ENCODE measurements around the gene KLHL29. TPM values are rescaled to one million over a fixed set of nuclear protein-coding genes. Genes with fewer than 3 reads are reported as not detected.

KLHL29 gene
- total and polyA plus RNA-seq, 10 of the 15 experiments (the other 5 are each of a cell fraction or from before 2014, with no cell fraction given): 1.4 to 19.5 (median 6.1) TPM

DNA sequence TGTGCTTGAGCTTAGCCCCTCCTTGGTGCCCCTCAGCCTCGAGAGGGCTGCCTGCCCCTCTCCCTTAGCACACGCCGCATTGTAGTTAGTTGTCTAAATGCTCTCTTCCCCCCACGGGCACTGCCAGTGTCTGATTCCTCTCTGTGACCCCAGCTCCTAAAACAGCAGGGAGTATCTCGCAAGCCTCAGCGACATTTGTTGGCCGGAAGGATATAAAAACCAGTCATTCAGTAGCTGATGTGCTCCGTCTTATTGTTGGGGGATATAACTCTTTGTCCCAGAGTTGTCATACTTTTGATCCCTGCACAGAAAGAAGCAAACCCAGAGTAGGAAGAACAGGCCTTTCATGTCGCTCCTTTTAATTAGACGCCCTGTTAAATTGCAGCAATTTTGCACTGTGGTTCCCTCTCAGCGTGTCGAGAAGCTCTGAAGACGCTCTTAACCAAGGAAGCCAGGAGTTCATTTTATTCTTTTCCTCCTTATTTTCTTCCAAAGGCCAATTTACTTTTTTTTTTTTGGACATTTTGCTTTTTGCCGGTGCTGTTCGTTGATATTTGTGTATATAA lies 201.8 kb downstream of the KLHL29 start:
- TF ChIP-seq SP1 (IDR thresholded peaks at IDR 0.05; ENCODE audit: low read depth, low read length) (no peak), NR2C1 (IDR thresholded peaks at IDR 0.05) (no peak), CREM (IDR thresholded peaks at IDR 0.05; ENCODE audit: low read depth) (no peak), DPF2 (IDR thresholded peaks at IDR 0.05) (no peak), SMAD1 (IDR thresholded peaks at IDR 0.05; ENCODE audit: low read depth, partially characterized antibody) (no peak), HDAC2 (IDR thresholded peaks at IDR 0.05) (no peak)
- TF ChIP-seq, protein P1, sequence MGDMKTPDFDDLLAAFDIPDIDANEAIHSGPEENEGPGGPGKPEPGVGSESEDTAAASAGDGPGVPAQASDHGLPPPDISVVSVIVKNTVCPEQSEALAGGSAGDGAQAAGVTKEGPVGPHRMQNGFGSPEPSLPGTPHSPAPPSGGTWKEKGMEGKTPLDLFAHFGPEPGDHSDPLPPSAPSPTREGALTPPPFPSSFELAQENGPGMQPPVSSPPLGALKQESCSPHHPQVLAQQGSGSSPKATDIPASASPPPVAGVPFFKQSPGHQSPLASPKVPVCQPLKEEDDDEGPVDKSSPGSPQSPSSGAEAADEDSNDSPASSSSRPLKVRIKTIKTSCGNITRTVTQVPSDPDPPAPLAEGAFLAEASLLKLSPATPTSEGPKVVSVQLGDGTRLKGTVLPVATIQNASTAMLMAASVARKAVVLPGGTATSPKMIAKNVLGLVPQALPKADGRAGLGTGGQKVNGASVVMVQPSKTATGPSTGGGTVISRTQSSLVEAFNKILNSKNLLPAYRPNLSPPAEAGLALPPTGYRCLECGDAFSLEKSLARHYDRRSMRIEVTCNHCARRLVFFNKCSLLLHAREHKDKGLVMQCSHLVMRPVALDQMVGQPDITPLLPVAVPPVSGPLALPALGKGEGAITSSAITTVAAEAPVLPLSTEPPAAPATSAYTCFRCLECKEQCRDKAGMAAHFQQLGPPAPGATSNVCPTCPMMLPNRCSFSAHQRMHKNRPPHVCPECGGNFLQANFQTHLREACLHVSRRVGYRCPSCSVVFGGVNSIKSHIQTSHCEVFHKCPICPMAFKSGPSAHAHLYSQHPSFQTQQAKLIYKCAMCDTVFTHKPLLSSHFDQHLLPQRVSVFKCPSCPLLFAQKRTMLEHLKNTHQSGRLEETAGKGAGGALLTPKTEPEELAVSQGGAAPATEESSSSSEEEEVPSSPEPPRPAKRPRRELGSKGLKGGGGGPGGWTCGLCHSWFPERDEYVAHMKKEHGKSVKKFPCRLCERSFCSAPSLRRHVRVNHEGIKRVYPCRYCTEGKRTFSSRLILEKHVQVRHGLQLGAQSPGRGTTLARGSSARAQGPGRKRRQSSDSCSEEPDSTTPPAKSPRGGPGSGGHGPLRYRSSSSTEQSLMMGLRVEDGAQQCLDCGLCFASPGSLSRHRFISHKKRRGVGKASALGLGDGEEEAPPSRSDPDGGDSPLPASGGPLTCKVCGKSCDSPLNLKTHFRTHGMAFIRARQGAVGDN (IDR thresholded peaks at IDR 0.05): no peak

More for the DNA sequence above, 201.8 kb downstream of the KLHL29 start:
- SMC1A ChIA-PET (ENCODE audit: uncharacterized antibody, unreplicated experiment): no interaction called here
- no peak overlapping the region for H2AFZ ChIP-seq (ENCODE audit: control insufficient read depth, low read depth, low read length)
- H3K9me3 ChIP-seq (replicated peaks; ENCODE audit: control insufficient read depth, insufficient read depth, low read length): no peaks in the 10 kb centered on the region
- no peak overlapping the region for H3K9ac ChIP-seq (ENCODE audit: control insufficient read depth, insufficient read depth, low read length)
- no peak overlapping the region for H3K4me3 ChIP-seq
- H4K20me1 ChIP-seq (ENCODE audit: control insufficient read depth, insufficient read depth): no peaks in the 10 kb centered on the region
- no TSS peak for BruUV-seq (replicated peaks)
- 82% methylated on average over 15 of the region's 15 CpGs for WGBS (ENCODE audit: insufficient coverage, insufficient replicate concordance, low lambda C conversion rate, missing lambda C conversion rate)
- no peaks in the 10 kb centered on the region for H3K4me1 ChIP-seq (ENCODE audit: control insufficient read depth, insufficient read depth, low read length)
- no peaks in the 10 kb centered on the region for H3K27me3 ChIP-seq (replicated peaks in 1 of 2; ENCODE audit: control insufficient read depth in 2 of 2, insufficient read depth in 2 of 2, low read length in 1 of 2)
- ATAC-seq (no peak), FAIRE-seq (no peak), DNase-seq (ENCODE audit: low read depth, low spot score) (no peak)
- intact Hi-C loops (cut with micrococcal nuclease; ENCODE audit: unreplicated experiment) (no loop called here), in situ Hi-C loops (cut with MboI) (no loop called here)
- no peak overlapping the region for H3K27ac ChIP-seq (ENCODE audit: control insufficient read depth, insufficient read depth)
- H3K36me3 ChIP-seq (ENCODE audit: control insufficient read depth in 2 of 2, insufficient read depth in 2 of 2, low read length in 1 of 2): no peaks in the 10 kb centered on the region; a peak in 1 of 4 replicates
- no peak overlapping the region for H3K4me2 ChIP-seq (ENCODE audit: control insufficient read depth, insufficient read depth)
- CTCF ChIA-PET: no interaction called here
- POLR2A ChIA-PET: no interaction called here
- RAD21 ChIA-PET (ENCODE audit: unreplicated experiment): no interaction called here
- no peaks in the 10 kb centered on the region for H3K79me2 ChIP-seq (ENCODE audit: control insufficient read depth, insufficient read depth, low read length)
